HG03442 (cell line): ENCODE measurements around the gene ZFAND6.

Experiments used
- ATAC-seq: cut with Tn5 transposase; IDR thresholded peaks from one replicate; pipeline ENCODE4 v1.9.1; 2021; ENCODE audit warnings: mild to moderate bottlenecking, moderate library complexity; ENCODE audit not compliant: unreplicated experiment

The ZFAND6 gene

GRCh38 chr15:80186597-80186996, 127.1 kb downstream of the ZFAND6 start:
- ATAC-seq, result no peak
